DND-41 (cell line): ENCODE measurements around the gene MRPS23.

Source experiments
- CTCF ChIP-seq: IDR thresholded peaks from 2 replicates; pipeline ENCODE4 v1.5.1; 2012; ENCODE audit warnings: borderline replicate concordance, low read length, moderate library complexity, mild to moderate bottlenecking; ENCODE audit not compliant: poor library complexity, severe bottlenecking; ENCODE audit errors: extremely low read depth
- EZH2 ChIP-seq: IDR thresholded peaks from 3 replicates; pipeline ENCODE4 v1.6.1; 2012; ENCODE audit warnings: borderline replicate concordance, low read depth, mild to moderate bottlenecking, moderate library complexity, low read length, inconsistent platforms; ENCODE audit not compliant: severe bottlenecking

GRCh38 chr17:57856792-57857620 is 7.2 kb upstream of the MRPS23 start:
- TF ChIP-seq CTCF (no peak), EZH2 (no peak)
